HFFc6 (cell line): ENCODE results near the gene METTL25B. TPM values are rescaled to one million over a fixed set of nuclear protein-coding genes. Genes with fewer than 3 reads are reported as not detected.

Experiments
- DNase-seq: peaks from one replicate; pipeline ENCODE4 v3.0.0-alpha.2; 2018
- H3K27ac Mint-ChIP-seq: 2 replicates; pipeline ENCODE4 v1.8.0; 2020; ENCODE audit warnings: mild to moderate bottlenecking, mixed read lengths
- H3K27me3 Mint-ChIP-seq: 2 replicates; pipeline ENCODE4 v1.8.0; 2021; ENCODE audit warnings: mild to moderate bottlenecking, moderate library complexity, mixed read lengths; ENCODE audit not compliant: insufficient read depth
- H3K36me3 Mint-ChIP-seq: 2 replicates; pipeline ENCODE4 v1.8.0; 2021; ENCODE audit warnings: low read depth, mixed read lengths
- H3K4me1 Mint-ChIP-seq: 2 replicates; pipeline ENCODE4 v1.8.0; 2020; ENCODE audit warnings: low read depth, mixed read lengths
- H3K4me3 Mint-ChIP-seq: 2 replicates; pipeline ENCODE4 v1.8.0; 2020; ENCODE audit warnings: mild to moderate bottlenecking, moderate library complexity, mixed read lengths
- H3K9me3 Mint-ChIP-seq: 2 replicates; pipeline ENCODE4 v1.8.0; 2020; ENCODE audit warnings: mild to moderate bottlenecking, mixed read lengths
- CTCF ChIP-seq: fragments of 200-600 bp; sonication (generic); IDR thresholded peaks from 2 replicates; pipeline ENCODE4 v1.5.0; 2021; ENCODE audit warnings: antibody characterized with exemption, mild to moderate bottlenecking
- total RNA-seq, 6 experiments: library from RNA; stranded (reverse); fragmentation: NEBNext Ultra II Directional; extraction: Animal tissue kit (Norgen Biotek cat#: 25700); gene quantifications; 2 replicates in 1 of 6; 3 replicates in 5 of 6; pipeline ENCODE4 v1.2.3, GENCODE V29; 2021

The METTL25B gene
- total RNA-seq, 6 experiments from 2014 or later = 11.2 to 16.0 (median 13.9) TPM

- peak overlapping the region; percentile 68 for H3K4me3 Mint-ChIP-seq
- H3K27ac Mint-ChIP-seq = no peak overlapping the region
- peak; percentile 91 for TF ChIP-seq CTCF
- H3K9me3 Mint-ChIP-seq = no peaks in the 10 kb centered on the region
- peaks cover 58% of the 10 kb centered on the region for H3K4me1 Mint-ChIP-seq
- peaks cover 4% of the 10 kb centered on the region; the same call in 1 of the 2 replicates for H3K27me3 Mint-ChIP-seq
- peak; percentile 80 for DNase-seq
- H3K36me3 Mint-ChIP-seq = no peaks in the 10 kb centered on the region
These were observed 39.0 kb upstream of the METTL25B start for GRCh38 chr1:156689035-156689952.

- Mint-ChIP-seq H3K36me3 (no peaks in the 10 kb centered on the region), H3K9me3 (no peaks in the 10 kb centered on the region), H3K4me3 (peak overlapping the region; percentile 68), H3K27ac (no peak overlapping the region), H3K4me1 (peaks cover 52% of the 10 kb centered on the region), H3K27me3 (peaks cover 4% of the 10 kb centered on the region)
- TF ChIP-seq CTCF = no peak
- no peak for DNase-seq
These were observed 38.2 kb upstream of the METTL25B start for GRCh38 chr1:156689953-156690674.

GRCh38 chr1:156690675-156691036 is 37.6 kb upstream of the METTL25B start:
- no peak for DNase-seq
- Mint-ChIP-seq H3K4me1 (peaks cover 52% of the 10 kb centered on the region), H3K36me3 (no peaks in the 10 kb centered on the region), H3K27me3 (peaks cover 4% of the 10 kb centered on the region), H3K9me3 (no peaks in the 10 kb centered on the region), H3K4me3 (no peak overlapping the region; the same call in 1 of the 2 replicates), H3K27ac (no peak overlapping the region)
- TF ChIP-seq CTCF = no peak

GRCh38 chr1:156691191-156691590 is 37.1 kb upstream of the METTL25B start:
- no peak overlapping the region for H3K4me3 Mint-ChIP-seq
- no peak overlapping the region for H3K27ac Mint-ChIP-seq
- no peak for DNase-seq
- H3K27me3 Mint-ChIP-seq = peaks cover 4% of the 10 kb centered on the region
- no peaks in the 10 kb centered on the region for H3K9me3 Mint-ChIP-seq
- H3K36me3 Mint-ChIP-seq = no peaks in the 10 kb centered on the region
- H3K4me1 Mint-ChIP-seq = peaks cover 52% of the 10 kb centered on the region
- TF ChIP-seq CTCF = no peak

GRCh38 chr1:156691665-156692440 is 36.4 kb upstream of the METTL25B start:
- Mint-ChIP-seq H3K4me1 (peaks cover 52% of the 10 kb centered on the region), H3K36me3 (no peaks in the 10 kb centered on the region), H3K27me3 (peaks cover 4% of the 10 kb centered on the region), H3K27ac (no peak overlapping the region), H3K4me3 (peak overlapping the region; percentile 0; the same call in 1 of the 2 replicates), H3K9me3 (no peaks in the 10 kb centered on the region)
- TF ChIP-seq CTCF = peak; percentile 34; the same call in 1 of the 2 replicates
- DNase-seq = no peak
